GM18519 (cell line): Measurements from ENCODE around the gene KRT76.

Experiments used
- ATAC-seq: cut with Tn5 transposase; IDR thresholded peaks from one replicate; pipeline ENCODE4 v1.9.1; 2021; ENCODE audit warnings: mild to moderate bottlenecking, moderate library complexity; ENCODE audit not compliant: unreplicated experiment, low FRiP score

KRT76 gene

GRCh38 chr12:52787324-52788191 lies 10.4 kb upstream of the KRT76 start:
- no peak for ATAC-seq

- ATAC-seq: no peak
Measured at GRCh38 chr12:52784909-52785308, 7.8 kb upstream of the KRT76 start.

- ATAC-seq: no peak
Measured at GRCh38 chr12:52783563-52784316, 6.6 kb upstream of the KRT76 start.

- no peak for ATAC-seq
Measured at GRCh38 chr12:52782502-52782901, 5.4 kb upstream of the KRT76 start.

- no peak for ATAC-seq
Measured at GRCh38 chr12:52781399-52782082, 4.4 kb upstream of the KRT76 start.

- ATAC-seq: no peak
Measured at GRCh38 chr12:52779914-52780313, 2.8 kb upstream of the KRT76 start.

GRCh38 chr12:52778833-52779232 lies 1.7 kb upstream of the KRT76 start:
- ATAC-seq: no peak

GRCh38 chr12:52777566-52777965 lies 421 bp upstream of the KRT76 start:
- ATAC-seq: no peak

GRCh38 chr12:52776435-52776834 lies 710 bp downstream of the KRT76 start:
- no peak for ATAC-seq

- no peak for ATAC-seq
Measured at GRCh38 chr12:52774629-52775250, 2.4 kb downstream of the KRT76 start.

GRCh38 chr12:52772772-52773171 lies 4.4 kb downstream of the KRT76 start:
- no peak for ATAC-seq

GRCh38 chr12:52772188-52772587 lies 5.0 kb downstream of the KRT76 start:
- ATAC-seq: no peak

GRCh38 chr12:52771505-52771904 lies 5.6 kb downstream of the KRT76 start:
- no peak for ATAC-seq

- no peak for ATAC-seq
Measured at GRCh38 chr12:52771088-52771487, 6.1 kb downstream of the KRT76 start.

- no peak for ATAC-seq
Measured at GRCh38 chr12:52769946-52770345, 7.2 kb downstream of the KRT76 start.

GRCh38 chr12:52769354-52769753 lies 7.8 kb downstream of the KRT76 start:
- no peak for ATAC-seq

- ATAC-seq: no peak
Measured at GRCh38 chr12:52768479-52769200, 8.5 kb downstream of the KRT76 start.

GRCh38 chr12:52767427-52767826 lies 9.7 kb downstream of the KRT76 start:
- no peak for ATAC-seq

- no peak for ATAC-seq
Measured at GRCh38 chr12:52767020-52767379, 10.1 kb downstream of the KRT76 start.

GRCh38 chr12:52766351-52767019 lies 10.7 kb downstream of the KRT76 start:
- ATAC-seq: no peak
